ENCODE measurements around the gene ULK3.

ULK3 gene

GRCh38 chr15:74868059-74868458, 25.1 kb upstream of the ULK3 start:
- TF ChIP-seq TCF12 (IDR thresholded peaks at IDR 0.05; ENCODE audit: low read depth) = no peak
- TF ChIP-seq RAD21 (IDR thresholded peaks at IDR 0.05; ENCODE audit: low read depth) = no peak
- TF ChIP-seq ZBTB7A (IDR thresholded peaks at IDR 0.05; ENCODE audit: low read depth) = no peak
- TF ChIP-seq USF1 (IDR thresholded peaks at IDR 0.05) = no peak
- TF ChIP-seq NFIC (IDR thresholded peaks at IDR 0.05) = no peak
- no peak for TF ChIP-seq EGR1 (IDR thresholded peaks at IDR 0.05)
- no peak for TF ChIP-seq CREB1 (IDR thresholded peaks at IDR 0.05; ENCODE audit: low read depth)
- no peak for TF ChIP-seq FOXM1 (IDR thresholded peaks at IDR 0.05; ENCODE audit: borderline replicate concordance, low read depth)
- no peak for TF ChIP-seq TEAD4 (IDR thresholded peaks at IDR 0.05)
- TF ChIP-seq TAF1 (IDR thresholded peaks at IDR 0.05; ENCODE audit: low read depth) = no peak
- no peak for TF ChIP-seq EP300 (IDR thresholded peaks at IDR 0.05; ENCODE audit: borderline replicate concordance)
- TF ChIP-seq YY1 (IDR thresholded peaks at IDR 0.05; ENCODE audit: low read depth) = no peak
- TF ChIP-seq CEBPB (IDR thresholded peaks at IDR 0.05) = no peak
- TF ChIP-seq MAX (IDR thresholded peaks at IDR 0.05) = no peak
- TF ChIP-seq REST (IDR thresholded peaks at IDR 0.05; ENCODE audit: low read depth) = no peak

- TF ChIP-seq TEAD4 (IDR thresholded peaks at IDR 0.05) = no peak
- no peak for TF ChIP-seq EP300 (IDR thresholded peaks at IDR 0.05; ENCODE audit: borderline replicate concordance)
- no peak for TF ChIP-seq YY1 (IDR thresholded peaks at IDR 0.05; ENCODE audit: low read depth)
- TF ChIP-seq NFIC (IDR thresholded peaks at IDR 0.05) = no peak
- no peak for TF ChIP-seq CREB1 (IDR thresholded peaks at IDR 0.05; ENCODE audit: low read depth)
Measured at GRCh38 chr15:74867466-74868038, 24.6 kb upstream of the ULK3 start.

GRCh38 chr15:74866090-74866489, 23.1 kb upstream of the ULK3 start:
- TF ChIP-seq TCF12 (IDR thresholded peaks at IDR 0.05; ENCODE audit: low read depth) (no peak), USF1 (IDR thresholded peaks at IDR 0.05) (no peak)

GRCh38 chr15:74865316-74865715, 22.4 kb upstream of the ULK3 start:
- TF ChIP-seq FOXM1 (IDR thresholded peaks at IDR 0.05; ENCODE audit: borderline replicate concordance, low read depth) = no peak
- TF ChIP-seq MAX (IDR thresholded peaks at IDR 0.05) = no peak
- no peak for TF ChIP-seq YY1 (IDR thresholded peaks at IDR 0.05; ENCODE audit: low read depth)
- TF ChIP-seq ZBTB7A (IDR thresholded peaks at IDR 0.05; ENCODE audit: low read depth) = no peak
- no peak for TF ChIP-seq EP300 (IDR thresholded peaks at IDR 0.05; ENCODE audit: borderline replicate concordance)
- TF ChIP-seq NFIC (IDR thresholded peaks at IDR 0.05) = no peak
- no peak for TF ChIP-seq TEAD4 (IDR thresholded peaks at IDR 0.05)
- no peak for TF ChIP-seq CREB1 (IDR thresholded peaks at IDR 0.05; ENCODE audit: low read depth)
- TF ChIP-seq TAF1 (IDR thresholded peaks at IDR 0.05; ENCODE audit: low read depth) = no peak
- no peak for TF ChIP-seq USF1 (IDR thresholded peaks at IDR 0.05)
- no peak for TF ChIP-seq REST (IDR thresholded peaks at IDR 0.05; ENCODE audit: low read depth)
- TF ChIP-seq TCF12 (IDR thresholded peaks at IDR 0.05; ENCODE audit: low read depth) = no peak
- no peak for TF ChIP-seq RAD21 (IDR thresholded peaks at IDR 0.05; ENCODE audit: low read depth)
- no peak for TF ChIP-seq CEBPB (IDR thresholded peaks at IDR 0.05)
- no peak for TF ChIP-seq EGR1 (IDR thresholded peaks at IDR 0.05)

GRCh38 chr15:74864296-74864695, 21.3 kb upstream of the ULK3 start:
- TF ChIP-seq FOXM1 (IDR thresholded peaks at IDR 0.05; ENCODE audit: borderline replicate concordance, low read depth) (no peak), TAF1 (IDR thresholded peaks at IDR 0.05; ENCODE audit: low read depth) (no peak), EP300 (IDR thresholded peaks at IDR 0.05; ENCODE audit: borderline replicate concordance) (no peak), MAX (IDR thresholded peaks at IDR 0.05) (no peak), NFIC (IDR thresholded peaks at IDR 0.05) (no peak), CREB1 (IDR thresholded peaks at IDR 0.05; ENCODE audit: low read depth) (no peak), RAD21 (IDR thresholded peaks at IDR 0.05; ENCODE audit: low read depth) (no peak), CEBPB (IDR thresholded peaks at IDR 0.05) (no peak), REST (IDR thresholded peaks at IDR 0.05; ENCODE audit: low read depth) (no peak), ZBTB7A (IDR thresholded peaks at IDR 0.05; ENCODE audit: low read depth) (no peak), EGR1 (IDR thresholded peaks at IDR 0.05) (no peak), TCF12 (IDR thresholded peaks at IDR 0.05; ENCODE audit: low read depth) (no peak)
